ENCODE data around the gene PKP1.

- TF ChIP-seq CTCF (IDR thresholded peaks at IDR 0.05; ENCODE audit: extremely low read depth in 1 of 2, insufficient read depth in 1 of 2, low read depth in 1 of 2, low read length in 2 of 2), result no peak
- no peak for TF ChIP-seq POLR2AphosphoS5 (IDR thresholded peaks at IDR 0.05; ENCODE audit: insufficient read depth, low read depth, low read length)
Measured at GRCh38 chr1:201354151-201354900, 71.0 kb downstream of the PKP1 start.
